Stimulated activated CD4-positive, alpha-beta T cell treated with anti-CD3 and anti-CD28 coated beads, Interleukin-4, amount 100 ng/mL, for 1 hour (primary cell): ENCODE measurements around the gene SERP2.

ENCODE experiments used
- DNase-seq: peaks from one replicate; pipeline ENCODE4 v3.0.0-alpha.2; 2020

The SERP2 gene

DNA sequence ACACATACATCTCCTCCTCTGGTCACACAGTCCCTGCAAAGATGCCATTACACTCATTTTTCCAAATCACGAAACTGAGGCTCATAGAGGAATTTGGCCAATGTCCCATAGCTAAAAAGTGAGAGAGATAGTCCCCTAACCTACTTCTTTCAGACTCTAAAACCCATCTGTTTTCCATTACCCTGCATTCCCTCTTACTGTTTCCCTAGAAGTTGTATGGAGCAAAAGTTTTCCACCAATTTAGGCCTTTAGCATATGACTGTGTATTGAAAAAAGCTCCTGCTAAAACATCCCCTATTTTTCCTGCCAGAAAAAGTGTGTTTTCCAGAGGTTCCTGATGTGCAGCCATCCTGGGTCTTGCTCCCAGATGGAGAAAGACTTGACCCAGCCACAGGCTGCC, 16.3 kb downstream of the SERP2 start:
- DNase-seq = no peak

DNA sequence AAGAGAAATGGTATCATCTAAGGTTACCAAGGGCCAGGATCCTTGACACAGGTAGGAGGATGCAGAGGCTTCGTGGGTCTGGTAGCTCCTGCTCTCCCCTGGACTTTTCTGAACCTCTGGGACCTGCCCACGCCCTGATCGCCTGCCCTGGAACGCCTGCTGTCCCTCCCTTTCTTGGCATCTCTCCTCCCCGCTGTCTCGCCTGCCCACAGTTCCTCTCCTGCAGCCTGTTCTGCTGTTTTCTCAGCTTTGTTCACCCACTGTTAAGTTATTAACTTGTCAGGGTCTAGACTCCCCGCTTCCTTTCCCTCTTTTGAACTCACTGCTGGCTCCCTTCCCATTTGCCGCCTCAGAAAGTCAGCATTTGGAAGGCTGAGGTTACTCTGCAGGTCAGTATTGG, 19.8 kb downstream of the SERP2 start:
- DNase-seq = no peak

DNA sequence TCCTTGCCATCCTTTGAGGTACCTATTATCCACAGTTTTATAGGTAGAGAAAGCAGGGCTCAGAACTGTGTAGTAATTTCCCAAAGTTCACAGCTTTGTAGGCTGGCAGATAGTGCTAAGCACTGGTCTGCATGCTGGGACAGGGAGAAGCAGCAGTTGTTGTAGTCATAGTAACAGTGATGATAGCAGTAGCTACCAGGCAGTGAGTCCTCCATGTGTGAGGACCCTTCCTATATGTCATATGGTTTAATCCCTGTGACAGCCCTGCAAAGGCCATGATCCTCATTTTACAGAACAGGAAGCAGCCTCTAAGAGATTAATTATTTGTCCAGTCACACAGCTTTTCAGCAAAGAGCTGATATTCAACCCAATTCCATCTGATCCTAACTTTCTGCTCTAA, 21.0 kb downstream of the SERP2 start:
- no peak for DNase-seq

DNA sequence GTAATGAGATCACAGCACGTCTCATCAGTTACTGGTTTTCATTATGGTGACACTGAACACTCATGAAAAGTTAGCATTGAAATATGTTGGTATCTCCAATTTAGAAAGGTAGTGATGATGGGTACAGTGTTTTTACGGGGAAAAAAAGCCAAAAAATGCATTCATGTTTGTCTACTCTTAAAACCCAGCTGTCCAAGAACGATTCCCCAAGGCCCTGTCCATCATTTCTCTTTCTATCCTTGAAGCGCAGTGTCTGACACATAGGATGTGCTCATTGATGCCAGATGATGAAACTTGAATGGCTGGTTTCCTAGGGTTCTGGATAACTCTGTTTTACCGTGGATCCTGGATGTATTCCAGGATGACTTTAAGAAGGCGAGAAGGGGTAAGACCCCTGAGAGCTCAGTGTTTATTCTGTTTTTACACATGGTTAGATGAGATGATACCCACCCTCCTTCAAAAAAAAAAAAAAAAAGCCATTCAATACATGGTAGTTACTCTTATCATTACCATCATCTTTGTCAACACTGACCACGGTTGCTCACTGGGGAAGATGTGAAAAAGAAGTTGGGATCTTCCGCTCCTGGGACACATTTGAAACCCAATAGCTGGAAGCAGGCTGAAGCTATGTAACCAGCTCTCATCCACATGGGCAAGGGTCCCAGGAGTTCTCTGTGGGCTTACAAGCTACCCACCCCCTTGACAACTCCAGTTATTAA, 22.5 kb downstream of the SERP2 start:
- no peak for DNase-seq

DNA sequence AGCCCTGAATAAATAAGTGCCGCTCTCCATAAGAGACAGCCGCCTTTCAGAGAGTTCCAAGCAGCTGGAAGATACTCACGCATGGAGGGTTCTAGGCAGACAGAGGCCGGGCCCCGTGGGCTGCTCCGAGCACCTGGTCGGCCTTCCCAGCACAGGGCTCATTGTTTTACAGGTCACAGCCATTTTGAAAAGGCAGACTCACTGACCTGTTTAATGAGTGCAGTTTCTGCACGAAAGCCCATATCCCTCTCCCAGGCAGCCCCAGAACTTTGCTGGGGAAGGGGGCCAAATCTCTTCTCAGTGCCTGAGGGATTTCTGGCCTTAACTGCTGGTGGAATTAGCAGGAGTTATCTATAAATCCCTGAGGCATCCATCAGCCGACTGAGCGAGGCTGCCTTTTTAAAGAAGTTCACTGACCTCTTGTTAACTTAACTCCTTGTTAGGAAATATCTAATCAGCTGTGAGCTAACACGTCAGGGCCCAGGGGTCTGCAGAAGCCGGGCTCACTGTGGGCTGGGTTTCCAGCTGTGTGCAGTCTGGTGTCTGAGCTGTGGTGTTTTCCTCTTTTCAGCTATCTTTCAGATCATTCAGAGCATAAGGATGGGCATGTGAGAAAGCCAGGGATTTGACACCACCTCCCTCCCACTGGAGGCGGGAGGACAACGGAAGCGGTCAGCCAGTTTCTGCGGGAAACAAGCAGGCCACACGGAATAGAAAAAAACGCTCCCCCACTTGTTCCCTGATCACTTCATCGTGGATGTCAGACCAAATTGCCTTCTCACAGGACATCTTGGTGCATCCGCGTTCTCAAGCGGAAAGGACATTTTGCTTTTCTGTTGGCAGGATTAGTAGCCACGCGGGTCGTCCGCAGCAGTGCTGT, 23.3 kb downstream of the SERP2 start:
- DNase-seq = no peak

DNA sequence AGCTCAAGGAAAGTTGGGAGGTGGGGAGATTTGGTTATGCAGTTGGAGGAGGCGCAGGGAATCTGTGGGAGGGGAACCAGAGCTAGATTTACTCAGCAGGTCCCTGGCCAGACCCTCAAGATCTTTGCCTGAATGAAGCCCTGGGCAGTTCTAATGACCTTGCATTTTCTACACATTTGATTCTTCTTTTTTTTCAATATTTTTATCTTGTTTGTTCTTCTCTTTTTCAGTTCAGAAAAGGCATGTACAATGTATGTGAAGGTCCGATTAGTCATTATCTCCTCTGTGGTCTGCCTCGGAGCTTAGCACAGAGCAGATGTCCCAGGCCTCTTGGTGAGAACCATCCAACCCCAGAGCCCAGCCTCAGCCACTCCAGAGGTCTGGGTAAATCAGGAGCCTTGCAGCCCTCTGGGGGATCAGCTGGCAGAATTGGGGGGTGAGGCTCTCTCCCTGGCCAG, 24.2 kb downstream of the SERP2 start:
- DNase-seq = no peak

DNA sequence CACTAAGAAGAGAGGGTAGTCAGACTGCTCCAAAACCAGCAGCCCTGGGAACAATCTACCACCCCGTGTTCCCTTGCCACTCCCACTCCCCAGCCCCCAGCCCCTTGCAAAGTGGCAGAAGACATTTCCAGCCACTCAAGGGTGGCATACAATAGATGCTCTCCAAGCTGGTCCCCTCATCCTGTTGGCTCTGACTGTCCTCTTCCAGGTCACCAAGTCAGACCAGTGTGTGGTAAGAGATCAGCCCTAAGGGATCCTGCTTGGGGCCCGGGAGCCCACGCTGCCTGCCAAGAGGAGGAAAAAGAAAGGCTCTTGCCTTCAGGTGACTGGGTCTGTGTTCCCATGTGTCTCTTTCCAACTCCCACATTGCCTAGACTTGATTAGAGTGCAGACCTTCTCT, 25.0 kb downstream of the SERP2 start:
- DNase-seq = no peak

DNA sequence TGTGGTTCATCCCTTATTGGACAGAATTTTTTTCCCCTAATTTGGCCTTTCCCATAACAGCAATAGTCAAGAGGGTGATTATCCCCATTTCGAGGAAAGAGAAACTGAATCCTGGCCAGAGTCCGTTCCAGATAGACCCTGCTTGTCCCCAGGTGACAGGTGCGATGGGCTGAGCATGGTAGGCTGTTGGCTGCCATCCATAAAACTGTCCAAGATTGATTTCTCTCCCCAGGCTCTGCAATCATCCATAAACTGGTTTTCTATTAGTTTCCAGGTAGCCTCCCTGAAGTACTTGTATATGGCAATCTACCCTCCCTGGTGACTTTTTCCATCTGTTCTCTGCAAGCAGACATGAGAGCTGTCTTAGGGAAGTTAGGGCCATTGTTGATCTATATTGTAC, 25.4 kb downstream of the SERP2 start:
- no peak for DNase-seq

DNA sequence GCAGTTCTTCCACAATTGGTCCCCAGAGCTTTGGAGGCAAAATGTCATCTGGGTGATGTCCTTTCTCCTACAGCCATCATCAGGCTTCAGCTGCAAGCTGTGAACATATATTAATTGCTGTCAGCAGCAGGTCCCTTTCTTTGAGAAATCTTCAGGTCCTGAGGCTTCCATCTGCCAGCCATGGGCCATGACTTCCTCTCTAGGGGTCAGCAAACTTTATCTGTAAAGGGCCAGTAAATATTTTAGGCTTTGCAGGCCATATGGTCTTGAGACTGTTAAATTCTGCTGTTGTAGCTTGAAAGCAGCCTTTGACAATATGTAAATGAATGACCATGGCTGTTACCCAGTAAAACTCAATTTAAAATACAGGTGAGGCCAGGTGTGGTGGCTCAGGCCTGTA, 27.1 kb downstream of the SERP2 start:
- DNase-seq = no peak

DNA sequence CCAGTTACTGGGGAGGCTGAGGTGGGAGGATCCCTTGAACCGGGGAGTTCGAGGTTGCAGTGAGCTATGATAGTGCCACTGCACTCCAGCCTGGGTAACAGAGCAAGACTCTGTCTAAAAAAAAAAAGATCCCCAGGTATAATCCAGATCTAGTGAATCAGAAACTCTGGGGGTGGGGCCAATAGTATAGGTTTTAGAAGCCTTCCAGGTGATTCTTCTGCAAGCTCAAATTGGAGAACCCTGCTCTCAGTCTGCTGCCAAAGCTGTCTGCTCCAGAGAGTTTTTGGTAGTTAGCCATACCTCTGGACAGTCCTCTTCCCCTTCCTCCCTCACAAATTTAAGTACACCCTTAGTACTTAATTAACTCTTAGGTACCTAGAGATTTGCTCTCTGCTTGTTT, 28.0 kb downstream of the SERP2 start:
- no peak for DNase-seq

DNA sequence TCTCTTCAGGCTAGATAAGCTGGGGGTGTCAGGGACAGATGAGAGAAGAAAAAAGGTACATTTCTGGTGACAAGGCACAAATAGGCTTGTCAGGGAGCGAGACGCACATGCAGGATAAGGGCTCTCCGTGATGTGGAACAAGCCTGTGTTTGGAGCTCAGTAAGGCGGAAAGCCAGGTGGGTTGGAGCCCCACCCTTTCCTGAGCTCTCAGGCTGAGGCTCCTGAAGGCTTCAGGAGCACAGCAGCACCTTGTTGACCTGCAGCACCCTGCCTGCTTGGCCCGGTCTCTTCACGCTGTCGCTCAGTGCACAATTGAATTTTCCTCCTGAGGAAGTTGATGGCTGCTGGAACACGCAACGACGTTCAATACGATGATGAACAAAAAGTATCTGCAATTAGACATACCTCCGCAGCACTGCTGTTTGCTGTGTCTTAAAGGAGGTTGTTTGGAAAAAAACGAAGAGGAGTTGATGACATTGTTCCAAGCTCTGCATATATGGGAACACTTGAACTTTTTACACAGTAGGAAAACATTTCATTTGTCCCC, 29.3 kb downstream of the SERP2 start:
- DNase-seq = no peak

DNA sequence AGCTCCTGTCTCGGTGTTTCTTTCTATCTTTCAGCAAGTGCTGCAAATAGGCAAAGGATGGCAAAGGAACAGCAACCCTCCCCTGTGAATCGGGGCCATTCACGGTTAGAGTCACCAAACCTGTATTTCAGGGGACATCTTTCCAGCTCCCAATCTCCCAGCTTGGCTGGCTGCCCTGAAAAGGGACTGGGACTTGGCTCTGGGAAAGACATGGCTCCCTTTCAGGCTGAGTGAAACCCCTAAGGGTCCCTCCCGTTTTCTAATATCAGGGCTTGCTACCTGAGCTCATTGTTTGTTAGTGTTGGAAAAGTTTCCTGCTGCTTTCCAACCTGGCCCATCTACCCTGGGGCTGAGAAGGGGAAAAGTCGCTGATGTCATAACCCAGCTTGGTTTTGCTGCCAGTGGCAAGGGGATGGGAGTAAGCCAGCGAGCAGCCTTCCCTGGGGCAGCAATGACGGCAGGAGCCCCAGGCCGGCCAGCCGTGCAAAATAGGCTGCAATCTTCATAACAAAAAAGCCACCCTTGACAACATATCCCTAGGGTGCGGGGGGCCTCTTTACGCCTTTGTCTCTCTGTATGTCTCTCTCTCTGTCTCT, 29.9 kb downstream of the SERP2 start:
- no peak for DNase-seq

DNA sequence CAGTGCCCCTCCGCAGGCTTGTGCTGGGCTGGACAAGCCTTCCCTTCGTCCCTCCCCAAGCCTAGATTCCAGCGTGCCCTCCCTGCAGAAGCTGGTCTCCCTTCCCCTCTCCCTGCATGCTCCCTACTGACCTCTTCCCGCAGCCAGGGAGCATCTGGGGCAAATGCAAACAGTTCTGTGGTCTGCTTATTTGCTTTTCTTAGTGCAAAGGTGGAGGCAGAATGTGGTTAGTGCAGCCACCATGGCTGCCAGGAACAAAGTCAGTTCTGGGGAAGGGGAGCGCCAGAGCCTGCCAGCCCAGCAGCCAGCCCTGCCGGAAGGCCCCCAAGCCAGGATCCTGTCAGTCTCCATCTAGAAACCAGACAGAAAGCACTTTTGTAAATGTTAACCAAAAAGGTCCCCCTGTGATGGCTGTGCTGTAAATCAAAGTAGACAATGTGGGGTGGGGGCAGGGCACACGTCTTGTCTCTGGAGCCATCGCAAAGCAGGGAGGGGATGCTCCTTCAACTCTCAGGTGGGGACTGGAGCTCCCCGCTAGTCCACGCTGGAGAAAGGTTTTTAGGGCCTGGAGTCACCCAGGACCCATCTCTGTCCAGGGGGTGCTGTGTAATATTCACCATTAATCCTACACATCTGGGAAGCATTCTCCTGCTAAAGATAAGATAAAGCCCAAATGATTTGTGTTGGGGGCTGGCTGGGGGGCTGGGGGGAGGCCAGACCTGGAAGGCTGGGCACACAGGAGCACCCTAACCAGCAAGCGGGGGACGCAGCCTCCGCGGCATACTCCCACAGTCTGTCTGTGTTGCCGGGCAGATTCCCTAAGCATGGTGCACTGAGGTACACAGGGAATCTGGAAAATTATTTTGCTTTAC, 30.9 kb downstream of the SERP2 start:
- no peak for DNase-seq

DNA sequence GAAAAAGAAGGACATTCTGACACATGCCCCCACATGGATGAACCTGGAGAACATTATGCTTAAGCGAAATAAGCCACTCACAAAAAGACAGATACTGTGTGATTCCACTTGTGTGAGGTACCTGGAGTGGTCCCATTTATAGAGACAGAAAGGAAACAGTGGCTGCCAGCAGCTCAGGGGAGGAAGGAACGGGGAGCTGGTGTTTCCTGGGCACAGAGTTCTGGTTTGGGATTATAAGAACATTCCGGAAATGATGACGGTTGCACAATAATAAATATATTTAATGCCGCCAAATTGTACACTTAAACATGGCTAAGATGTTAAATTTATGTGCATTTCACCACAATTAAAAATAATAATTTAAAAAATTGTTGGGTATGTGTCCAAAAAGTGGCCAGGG, 33.0 kb downstream of the SERP2 start:
- no peak for DNase-seq

DNA sequence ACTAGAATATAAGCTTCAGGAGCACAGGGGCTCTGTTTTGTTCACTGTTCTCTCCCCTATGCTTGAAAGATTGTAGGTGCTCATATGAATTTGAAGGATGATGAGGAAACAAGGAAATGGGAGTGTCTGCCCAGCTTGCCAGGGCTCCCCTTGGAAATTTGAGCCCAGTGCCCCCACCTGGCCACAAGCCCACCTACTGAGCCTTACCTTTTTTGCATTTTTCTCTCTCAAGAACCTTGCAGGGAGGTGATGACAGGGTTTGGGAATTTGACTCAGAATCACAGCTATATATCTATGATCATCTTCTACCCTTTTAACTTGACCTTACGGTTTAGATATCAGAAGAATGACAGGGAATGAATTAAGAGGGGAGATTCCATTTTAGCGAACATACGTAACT, 33.8 kb downstream of the SERP2 start:
- no peak for DNase-seq

DNA sequence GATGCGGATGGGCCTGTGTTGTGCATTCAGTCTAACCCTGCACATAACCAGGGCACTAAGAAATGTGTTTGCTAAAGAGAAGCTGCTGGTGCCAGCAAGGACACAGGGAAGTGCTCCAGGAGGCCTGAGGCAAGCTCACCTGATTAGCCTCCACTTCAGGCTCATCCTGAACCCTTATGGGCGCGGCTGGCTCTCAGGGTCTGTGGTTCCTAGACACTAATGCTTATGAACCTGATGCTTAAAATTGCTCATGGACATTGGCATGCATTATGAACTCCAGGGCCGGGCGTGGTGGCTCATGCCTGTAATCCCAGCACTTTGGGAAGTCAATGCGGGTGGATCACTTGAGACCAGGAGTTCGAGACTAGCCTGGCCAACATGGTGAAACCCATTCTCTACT, 34.3 kb downstream of the SERP2 start:
- no peak for DNase-seq

DNA sequence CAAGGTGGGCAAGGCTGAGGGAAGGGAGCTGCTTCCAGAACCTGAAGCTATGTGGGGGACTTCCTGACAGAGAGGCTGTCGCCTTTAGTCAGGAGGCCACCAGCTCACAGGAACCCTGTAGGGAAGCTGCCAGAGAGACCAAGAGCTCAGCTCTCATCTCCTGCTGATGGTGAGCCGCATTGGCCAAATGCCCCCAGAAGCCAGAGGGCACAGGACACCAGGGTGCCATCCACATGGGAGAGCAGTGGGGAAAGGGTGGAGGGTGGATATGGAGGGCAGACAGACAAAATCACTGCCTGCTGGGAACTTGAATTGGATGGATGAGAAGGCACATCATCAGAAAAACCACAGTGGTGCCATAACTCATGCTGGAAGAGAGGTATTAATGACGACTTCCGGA, 36.0 kb downstream of the SERP2 start:
- DNase-seq = no peak

DNA sequence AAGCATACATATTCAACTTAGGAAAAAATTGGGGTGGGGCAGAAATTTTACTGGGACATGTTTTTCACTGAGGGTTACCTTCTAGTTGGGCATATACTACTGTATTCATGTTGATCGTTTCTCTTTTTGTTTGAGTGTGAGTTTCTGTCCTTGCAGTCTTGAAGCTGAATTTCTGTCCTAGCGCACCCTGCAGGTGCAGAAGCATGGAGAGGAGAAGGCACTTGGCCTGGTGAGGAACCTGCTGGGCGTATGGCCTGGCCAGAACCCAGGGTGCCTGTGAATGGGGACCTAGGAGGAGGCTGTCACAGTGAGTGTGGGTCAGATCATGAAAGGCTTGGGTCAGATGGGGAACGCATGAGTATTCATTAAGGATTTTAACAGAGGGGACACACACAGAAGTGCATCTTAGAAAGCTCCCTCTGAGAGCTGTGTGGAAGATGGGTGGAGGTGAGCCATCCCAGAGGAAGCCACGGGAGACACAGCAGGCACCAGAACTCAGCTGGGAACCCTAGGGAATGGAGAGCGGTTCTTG, 36.8 kb downstream of the SERP2 start:
- DNase-seq = no peak

DNA sequence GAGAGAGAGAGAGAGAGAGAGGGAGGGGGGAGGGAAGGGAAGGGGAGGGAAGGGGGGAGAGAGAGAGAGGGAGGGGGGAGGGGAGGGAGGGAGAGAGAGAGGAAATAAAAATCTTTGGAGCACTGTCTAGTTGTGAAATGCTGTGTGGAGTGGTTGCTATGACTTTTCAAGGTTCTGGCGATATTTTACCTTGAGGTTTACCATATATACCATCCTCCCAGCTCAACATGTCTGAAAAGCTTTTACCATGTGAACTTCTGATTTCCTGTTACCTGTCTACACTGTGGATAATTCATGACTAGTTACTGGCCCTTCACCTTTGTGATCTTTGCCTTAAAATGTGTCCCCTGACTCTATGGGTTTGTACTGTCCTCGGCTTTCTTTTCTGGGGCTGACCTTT, 38.2 kb downstream of the SERP2 start:
- no peak for DNase-seq

DNA sequence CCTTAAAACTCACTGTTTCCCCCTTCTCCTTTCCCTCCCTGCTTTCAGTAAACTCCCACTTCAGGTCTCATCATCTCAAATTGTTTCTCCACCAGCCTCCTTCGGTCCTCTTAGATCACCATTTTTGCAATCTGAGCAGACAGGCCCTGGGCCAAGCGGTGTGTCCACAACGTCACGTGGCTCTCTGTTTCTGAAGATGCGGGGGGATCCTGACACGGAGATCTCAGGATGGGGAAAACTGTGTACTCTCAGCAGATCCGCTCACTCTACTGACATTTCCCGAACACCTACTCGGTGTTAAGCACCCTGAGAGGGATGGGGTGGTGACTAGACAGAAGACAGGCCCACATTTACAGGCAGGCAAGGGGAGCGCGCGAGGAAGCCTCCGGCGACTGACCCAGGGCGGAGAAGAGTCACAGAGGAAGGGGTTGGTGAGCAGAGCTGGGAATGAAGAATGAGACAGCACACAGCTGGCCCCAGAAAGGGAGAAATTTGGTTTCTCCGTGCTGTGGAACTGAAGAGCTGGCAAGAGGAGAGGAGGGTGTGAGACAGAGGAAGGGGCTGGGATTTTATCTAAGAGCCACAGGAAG, 38.8 kb downstream of the SERP2 start:
- no peak for DNase-seq

DNA sequence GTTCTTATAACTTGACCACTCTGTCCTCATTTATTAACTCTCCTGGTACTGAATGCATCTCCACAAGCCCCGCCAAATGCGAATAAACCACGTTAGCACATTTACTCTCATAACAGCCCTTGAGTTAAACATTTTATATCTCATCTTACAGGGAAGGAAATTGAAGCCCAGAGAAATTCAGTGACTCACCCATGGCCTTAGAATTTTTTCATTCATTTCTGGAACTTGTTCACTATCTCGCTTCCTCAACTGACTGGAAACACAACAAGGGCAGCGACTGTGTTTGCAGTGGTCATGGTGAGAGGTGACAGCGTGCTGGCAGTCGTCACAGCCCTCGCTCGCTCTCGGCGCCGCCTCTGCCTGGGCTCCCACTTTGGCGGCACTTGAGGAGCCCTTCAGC, 39.5 kb downstream of the SERP2 start:
- DNase-seq = no peak

DNA sequence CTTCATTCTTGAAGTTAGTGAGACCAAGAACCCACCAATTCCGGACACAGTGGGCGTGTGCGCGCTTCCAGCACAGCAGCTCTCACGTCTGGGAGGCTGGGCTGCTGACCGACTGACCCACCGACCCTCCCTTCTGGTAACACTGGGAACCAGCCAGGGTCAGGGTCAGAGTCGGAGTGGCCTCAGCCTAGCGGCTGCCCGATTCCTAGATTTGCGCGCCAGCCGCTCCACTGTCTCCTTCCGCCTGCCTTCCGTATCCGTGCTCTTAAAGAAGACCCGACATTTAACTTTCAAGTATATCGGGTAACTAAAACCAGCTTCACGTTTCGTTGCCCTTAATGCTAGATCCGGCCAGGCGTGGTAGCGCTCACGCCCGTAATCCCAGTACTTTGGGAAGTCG, 41.1 kb downstream of the SERP2 start:
- DNase-seq = no peak
